ENCODE measurements around the gene FAM107B.

- TF ChIP-seq POLR2A (IDR thresholded peaks at IDR 0.05) (no peak), CTCF (IDR thresholded peaks at IDR 0.05) (no peak)
These were observed 200.9 kb downstream of the FAM107B start for GRCh38 chr10:14573666-14574261.

All from suprapubic skin (tissue), 3 donors.